NB4 (cell line): ENCODE results near the gene NHSL1.

ENCODE experiments used
- CTCF ChIP-seq: IDR thresholded peaks from one replicate; pipeline ENCODE4 v1.5.1; 2012; ENCODE audit warnings: low read depth, low read length
- MAX ChIP-seq: IDR thresholded peaks from 2 replicates; pipeline ENCODE4 v1.6.1; 2011; ENCODE audit warnings: low read depth, low read length

DNA sequence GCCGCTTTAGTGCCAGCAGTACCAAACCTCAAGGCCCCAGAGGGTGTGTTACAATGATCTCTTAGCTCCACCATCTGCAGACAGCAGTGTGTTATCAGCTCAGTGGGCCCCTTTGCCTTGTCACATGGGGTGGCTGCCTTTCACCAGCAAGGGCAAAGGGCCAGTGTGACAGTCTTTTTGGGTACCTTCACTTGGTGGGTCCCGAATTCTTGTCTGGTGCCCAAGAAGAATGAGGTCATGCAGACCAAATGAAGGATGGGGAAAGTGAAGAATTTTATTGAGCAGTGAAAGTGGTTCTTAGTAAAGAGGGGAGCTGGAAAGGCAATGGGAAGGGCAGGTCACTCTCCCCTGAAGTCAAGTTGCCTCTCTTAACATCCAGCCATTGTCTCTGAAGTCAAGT lies 124.5 kb downstream of the NHSL1 start:
- TF ChIP-seq MAX (no peak), CTCF (no peak)
